Astrocyte (in vitro differentiated cells and primary cell): ENCODE data around the gene OR14J1.

ENCODE experiments used
- CTCF ChIP-seq: IDR thresholded peaks from 2 replicates; pipeline ENCODE4 v1.5.1; 2011; ENCODE audit warnings: low read depth, mild to moderate bottlenecking, inconsistent platforms, low read length, moderate library complexity; ENCODE audit not compliant: insufficient read depth
- EZH2 ChIP-seq: IDR thresholded peaks from 2 replicates; pipeline ENCODE4 v1.6.1; 2012; ENCODE audit warnings: mild to moderate bottlenecking, low read length, inconsistent platforms; ENCODE audit not compliant: insufficient read depth

GRCh38 chr6:29263001-29263400 lies 38.5 kb upstream of the OR14J1 start:
- no peak for TF ChIP-seq CTCF
- no peak for TF ChIP-seq EZH2
